K562 (cell line): ENCODE measurements around the gene ANKRD13B. TPM values are rescaled to one million over a fixed set of nuclear protein-coding genes. Genes with fewer than 3 reads are reported as not detected.

Experiments
- BDP1 ChIP-seq: IDR thresholded peaks from 3 replicates; pipeline ENCODE4 v1.6.1; 2011; ENCODE audit not compliant: insufficient read length, insufficient read depth
- CBFA2T2 ChIP-seq: fragments of 450-650 bp; conservative IDR thresholded peaks from 2 replicates; pipeline ENCODE4 v1.6.1; 2017; ENCODE audit warnings: mild to moderate bottlenecking
- CHAMP1 ChIP-seq: fragments of 450-650 bp; IDR thresholded peaks from 2 replicates; pipeline ENCODE4 v1.6.1; 2016; ENCODE audit warnings: mild to moderate bottlenecking
- CTCFL ChIP-seq: IDR thresholded peaks from 2 replicates; pipeline ENCODE4 v1.6.1; 2011; ENCODE audit warnings: borderline replicate concordance, low read depth, mild to moderate bottlenecking, moderate library complexity, low read length; ENCODE audit not compliant: insufficient read depth, poor library complexity, severe bottlenecking
- DIDO1 ChIP-seq: fragments of 450-650 bp; IDR thresholded peaks from 2 replicates; pipeline ENCODE4 v1.6.1; 2016; ENCODE audit warnings: low read depth, missing biosample characterization, missing genetic modification characterization
- HNRNPLL ChIP-seq: fragments of 200-400 bp; formaldehyde crosslinking; IDR thresholded peaks from 2 replicates; pipeline ENCODE4 v1.6.1; 2017; ENCODE audit warnings: low read length, low read depth, mild to moderate bottlenecking; ENCODE audit not compliant: poor library complexity, severe bottlenecking
- IFI16 ChIP-seq: fragments of 250-450 bp; sonication (Bioruptor Pico); IDR thresholded peaks from 2 replicates; pipeline ENCODE4 v2.1.2; 2022; ENCODE audit warnings: mild to moderate bottlenecking, inconsistent platforms
- MBD1 ChIP-seq: fragments of 250-450 bp; sonication (Bioruptor Pico); IDR thresholded peaks from 2 replicates; pipeline ENCODE4 v1.8.0; 2022; ENCODE audit warnings: inconsistent platforms
- MEF2D ChIP-seq: conservative IDR thresholded peaks from 2 replicates; pipeline ENCODE4 v1.6.1; 2016; ENCODE audit warnings: low read depth, missing genetic modification characterization, missing compliant biosample characterization
- NR3C1 ChIP-seq: sonication (generic); formaldehyde crosslinking; IDR thresholded peaks from 2 replicates; pipeline ENCODE4 v1.8.1; 2022; ENCODE audit warnings: missing genetic modification reagents
- RBBP5 ChIP-seq: fragments of 200-600 bp; sonication (generic); IDR thresholded peaks from 2 replicates; pipeline ENCODE4 v1.6.1; 2012; ENCODE audit warnings: borderline replicate concordance, mild to moderate bottlenecking, low read length, control low read depth, inconsistent platforms; ENCODE audit not compliant: insufficient read depth, poor library complexity, severe bottlenecking
- RBFOX2 ChIP-seq: fragments of 200-400 bp; formaldehyde crosslinking; IDR thresholded peaks from 2 replicates; pipeline ENCODE4 v1.6.1; 2017; ENCODE audit warnings: low read depth, mild to moderate bottlenecking, low read length, moderate library complexity
- RNF2 ChIP-seq: sonication (generic); IDR thresholded peaks from 2 replicates; pipeline ENCODE4 v1.6.1; 2016
- SMARCA5 ChIP-seq: fragments of 450-650 bp; IDR thresholded peaks from 2 replicates; pipeline ENCODE4 v1.6.1; 2016
- SPI1 ChIP-seq: IDR thresholded peaks from 2 replicates; pipeline ENCODE4 v1.6.1; 2011; ENCODE audit warnings: low read depth, low read length, control low read depth, borderline replicate concordance
- TAF9B ChIP-seq: fragments of 450-650 bp; IDR thresholded peaks from 2 replicates; pipeline ENCODE4 v1.6.1; 2018; ENCODE audit warnings: mild to moderate bottlenecking; ENCODE audit not compliant: partially characterized antibody
- ZEB2 ChIP-seq: fragments of 450-650 bp; IDR thresholded peaks from 2 replicates; pipeline ENCODE4 v1.6.1; 2016
- ZNF12 ChIP-seq: sonication (generic); formaldehyde crosslinking; IDR thresholded peaks from 2 replicates; pipeline ENCODE4 v1.4.0; 2020; ENCODE audit warnings: mild to moderate bottlenecking, missing genetic modification reagents
- ZNF3 ChIP-seq: fragments of 250-450 bp; sonication (Bioruptor Pico); IDR thresholded peaks from 2 replicates; pipeline ENCODE4 v1.5.0; 2021; ENCODE audit warnings: mild to moderate bottlenecking, moderate library complexity
- ZNF511 ChIP-seq: sonication (generic); formaldehyde crosslinking; IDR thresholded peaks from 2 replicates; pipeline ENCODE4 v1.8.0; 2022; ENCODE audit warnings: mild to moderate bottlenecking, missing genetic modification reagents
- ZNF57 ChIP-seq: fragments of 450-650 bp; formaldehyde crosslinking; IDR thresholded peaks from 2 replicates; pipeline ENCODE4 v1.4.0; 2020; ENCODE audit warnings: mild to moderate bottlenecking, moderate library complexity
- polyA plus RNA-seq, 8 experiments: library from polyadenylated mRNA; depleted of rRNA in 4 of 8; stranded (reverse) in 5 of 8; unstranded in 3 of 8; fragments of >200 nt; fragmentation: Nextera tagmentation in 2 of 8; fragmentation: Illumina TruSeq in 1 of 8; extraction: Ambion mirVana in 2 of 8; extraction: Trizol in 1 of 8; gene quantifications; 2 replicates each; pipeline versions ENCODE4 v1.2.1 to v1.2.3, GENCODE V29; 2011 to 2014; ENCODE audit warnings: inconsistent platforms in 1 of 8, missing spikeins in 1 of 8
- total RNA-seq, 7 experiments: library from RNA; depleted of rRNA in 6 of 7; stranded (reverse); fragments of >200 nt in 6 of 7; fragmentation: Illumina TruSeq in 2 of 7; extraction: Trizol in 2 of 7; gene quantifications; 2 replicates each; pipeline versions ENCODE4 v1.2.1 to v1.2.3, GENCODE V29; 2011 to 2021; ENCODE audit warnings: low replicate concordance in 1 of 7

Gene ANKRD13B
- total and polyA plus RNA-seq, 9 of the 15 experiments (the other 6 are each of a cell fraction or from before 2014, with no cell fraction given) = 0.15 to 28.1 (median 4.6) TPM

GRCh38 chr17:29572691-29573557 is 20.0 kb upstream of the ANKRD13B start (continued):
- TF ChIP-seq CTCFL (peak; percentile 61), CBFA2T2 (no peak), CHAMP1 (no peak), RBFOX2 (peak; percentile 63), MEF2D (tag) (no peak), ZNF57 (CRISPR knock-in tag) (no peak), HNRNPLL (no peak), ZNF3 (CRISPR knock-in tag) (no peak), RBBP5 (no peak), SPI1 (no peak), DIDO1 (tag) (no peak), ZNF511 (no peak), RNF2 (no peak), TAF9B (no peak), MBD1 (CRISPR knock-in tag) (no peak), BDP1 (no peak), IFI16 (CRISPR knock-in tag) (no peak), SMARCA5 (no peak), ZNF12 (CRISPR knock-in tag) (no peak), ZEB2 (no peak), NR3C1 (CRISPR knock-in tag) (no peak)
